Ishikawa (cell line): Measurements from ENCODE around the gene TM4SF5.

ENCODE experiments used
- CEBPB ChIP-seq: IDR thresholded peaks from 2 replicates; pipeline ENCODE4 v1.6.1; 2012
- CREB1 ChIP-seq: IDR thresholded peaks from 2 replicates; pipeline ENCODE4 v1.6.1; 2012; ENCODE audit warnings: low read depth
- EGR1 ChIP-seq: IDR thresholded peaks from 2 replicates; pipeline ENCODE4 v1.6.1; 2012
- EP300 ChIP-seq: IDR thresholded peaks from 2 replicates; pipeline ENCODE4 v1.6.1; 2012; ENCODE audit warnings: borderline replicate concordance
- FOXM1 ChIP-seq: IDR thresholded peaks from 2 replicates; pipeline ENCODE4 v1.6.1; 2012; ENCODE audit warnings: low read depth, borderline replicate concordance
- NFIC ChIP-seq: IDR thresholded peaks from 2 replicates; pipeline ENCODE4 v1.6.1; 2012
- RAD21 ChIP-seq: IDR thresholded peaks from 2 replicates; pipeline ENCODE4 v1.6.1; 2012; ENCODE audit warnings: low read depth
- TAF1 ChIP-seq: IDR thresholded peaks from 2 replicates; pipeline ENCODE4 v1.6.1; 2012; ENCODE audit warnings: low read depth, mild to moderate bottlenecking
- TCF12 ChIP-seq: IDR thresholded peaks from 2 replicates; pipeline ENCODE4 v1.6.1; 2012; ENCODE audit warnings: low read depth
- TEAD4 ChIP-seq: IDR thresholded peaks from 2 replicates; pipeline ENCODE4 v1.6.1; 2012
- YY1 ChIP-seq: IDR thresholded peaks from 2 replicates; pipeline ENCODE4 v1.6.1; 2012; ENCODE audit warnings: low read depth
- ZBTB7A ChIP-seq: IDR thresholded peaks from 2 replicates; pipeline ENCODE4 v1.6.1; 2012; ENCODE audit warnings: low read depth
- TF ChIP-seq, protein P1 (sequence below): IDR thresholded peaks from 2 replicates; pipeline ENCODE4 v1.6.1; 2012; ENCODE audit warnings: low read depth, mild to moderate bottlenecking
- TF ChIP-seq, protein P2 (sequence below): IDR thresholded peaks from 2 replicates; pipeline ENCODE4 v1.6.1; 2012
- TF ChIP-seq, protein P3 (sequence below): IDR thresholded peaks from 2 replicates; pipeline ENCODE4 v1.6.1; 2012

Gene TM4SF5, protein sequence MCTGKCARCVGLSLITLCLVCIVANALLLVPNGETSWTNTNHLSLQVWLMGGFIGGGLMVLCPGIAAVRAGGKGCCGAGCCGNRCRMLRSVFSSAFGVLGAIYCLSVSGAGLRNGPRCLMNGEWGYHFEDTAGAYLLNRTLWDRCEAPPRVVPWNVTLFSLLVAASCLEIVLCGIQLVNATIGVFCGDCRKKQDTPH

DNA sequence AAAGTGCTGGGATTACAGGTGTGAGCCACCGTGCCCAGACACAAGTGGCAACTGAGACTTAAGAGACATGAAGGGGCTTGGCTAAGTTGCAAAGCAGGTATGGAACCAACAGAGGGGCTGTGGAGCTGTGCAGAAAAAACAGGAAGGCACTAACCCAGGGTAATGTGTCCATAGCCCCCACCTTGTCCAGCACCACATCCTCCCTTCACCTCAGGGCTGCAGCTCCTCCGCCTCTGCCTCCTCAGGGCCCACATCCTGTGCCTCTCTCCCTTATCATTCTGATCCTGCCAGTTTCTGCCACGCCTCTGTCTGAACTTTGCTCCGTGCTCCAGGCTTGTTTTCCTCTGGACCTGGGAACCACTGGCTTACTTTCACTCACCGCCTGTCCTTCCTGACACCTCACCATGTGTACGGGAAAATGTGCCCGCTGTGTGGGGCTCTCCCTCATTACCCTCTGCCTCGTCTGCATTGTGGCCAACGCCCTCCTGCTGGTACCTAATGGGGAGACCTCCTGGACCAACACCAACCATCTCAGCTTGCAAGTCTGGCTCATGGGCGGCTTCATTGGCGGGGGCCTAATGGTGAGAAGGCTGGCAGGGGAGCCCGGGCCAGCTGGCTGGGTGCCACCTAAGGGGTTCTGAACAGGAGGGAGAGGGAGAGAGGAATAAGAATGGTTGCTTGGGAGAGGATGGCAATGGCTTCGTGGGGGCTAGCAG lies at the start of gene TM4SF5:
Gene TM4SF5, plus strand, starts transcription at position 368 of the 716 bp plus-strand sequence. Its CDS starts 37 bp downstream, at position 405.
- no peak for TF ChIP-seq FOXM1
- TF ChIP-seq NFIC, result peak; percentile 30; the same call in 1 of the 2 replicates

DNA sequence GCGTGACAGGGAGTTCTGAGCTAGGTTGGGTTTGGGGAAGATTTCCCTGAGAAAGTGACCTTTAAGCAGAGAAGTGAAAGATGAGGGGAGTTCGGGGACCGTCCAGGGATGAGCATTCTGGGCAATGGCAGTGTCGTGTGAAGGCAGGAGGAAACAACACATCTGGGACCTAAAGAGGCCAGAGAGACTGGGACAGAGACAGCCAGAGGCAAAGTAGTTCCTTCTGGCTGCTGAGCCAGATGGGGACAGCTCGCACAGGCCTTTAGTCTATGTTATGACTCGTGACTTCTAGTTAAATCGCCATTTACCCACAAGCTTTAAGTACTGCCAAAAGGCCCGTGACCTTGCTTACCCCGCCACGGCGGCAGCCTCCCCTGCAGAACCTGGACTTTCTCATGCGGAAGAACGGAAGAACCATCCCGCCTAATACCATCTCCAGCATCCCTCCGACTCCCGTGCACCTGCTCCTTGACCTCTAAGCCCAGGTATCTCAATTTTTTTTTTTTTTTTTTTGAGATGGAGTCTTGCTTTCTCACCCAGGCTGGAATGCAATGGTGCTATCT lies 48.9 kb upstream of the TM4SF5 start:
- no peak for TF ChIP-seq CREB1
- no peak for TF ChIP-seq NFIC
- TF ChIP-seq TEAD4, result no peak
- no peak for TF ChIP-seq EGR1
- TF ChIP-seq CEBPB, result no peak
- no peak for TF ChIP-seq FOXM1
- TF ChIP-seq YY1, result no peak
- TF ChIP-seq, protein P1, sequence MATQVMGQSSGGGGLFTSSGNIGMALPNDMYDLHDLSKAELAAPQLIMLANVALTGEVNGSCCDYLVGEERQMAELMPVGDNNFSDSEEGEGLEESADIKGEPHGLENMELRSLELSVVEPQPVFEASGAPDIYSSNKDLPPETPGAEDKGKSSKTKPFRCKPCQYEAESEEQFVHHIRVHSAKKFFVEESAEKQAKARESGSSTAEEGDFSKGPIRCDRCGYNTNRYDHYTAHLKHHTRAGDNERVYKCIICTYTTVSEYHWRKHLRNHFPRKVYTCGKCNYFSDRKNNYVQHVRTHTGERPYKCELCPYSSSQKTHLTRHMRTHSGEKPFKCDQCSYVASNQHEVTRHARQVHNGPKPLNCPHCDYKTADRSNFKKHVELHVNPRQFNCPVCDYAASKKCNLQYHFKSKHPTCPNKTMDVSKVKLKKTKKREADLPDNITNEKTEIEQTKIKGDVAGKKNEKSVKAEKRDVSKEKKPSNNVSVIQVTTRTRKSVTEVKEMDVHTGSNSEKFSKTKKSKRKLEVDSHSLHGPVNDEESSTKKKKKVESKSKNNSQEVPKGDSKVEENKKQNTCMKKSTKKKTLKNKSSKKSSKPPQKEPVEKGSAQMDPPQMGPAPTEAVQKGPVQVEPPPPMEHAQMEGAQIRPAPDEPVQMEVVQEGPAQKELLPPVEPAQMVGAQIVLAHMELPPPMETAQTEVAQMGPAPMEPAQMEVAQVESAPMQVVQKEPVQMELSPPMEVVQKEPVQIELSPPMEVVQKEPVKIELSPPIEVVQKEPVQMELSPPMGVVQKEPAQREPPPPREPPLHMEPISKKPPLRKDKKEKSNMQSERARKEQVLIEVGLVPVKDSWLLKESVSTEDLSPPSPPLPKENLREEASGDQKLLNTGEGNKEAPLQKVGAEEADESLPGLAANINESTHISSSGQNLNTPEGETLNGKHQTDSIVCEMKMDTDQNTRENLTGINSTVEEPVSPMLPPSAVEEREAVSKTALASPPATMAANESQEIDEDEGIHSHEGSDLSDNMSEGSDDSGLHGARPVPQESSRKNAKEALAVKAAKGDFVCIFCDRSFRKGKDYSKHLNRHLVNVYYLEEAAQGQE, result no peak
- TF ChIP-seq TAF1, result no peak

DNA sequence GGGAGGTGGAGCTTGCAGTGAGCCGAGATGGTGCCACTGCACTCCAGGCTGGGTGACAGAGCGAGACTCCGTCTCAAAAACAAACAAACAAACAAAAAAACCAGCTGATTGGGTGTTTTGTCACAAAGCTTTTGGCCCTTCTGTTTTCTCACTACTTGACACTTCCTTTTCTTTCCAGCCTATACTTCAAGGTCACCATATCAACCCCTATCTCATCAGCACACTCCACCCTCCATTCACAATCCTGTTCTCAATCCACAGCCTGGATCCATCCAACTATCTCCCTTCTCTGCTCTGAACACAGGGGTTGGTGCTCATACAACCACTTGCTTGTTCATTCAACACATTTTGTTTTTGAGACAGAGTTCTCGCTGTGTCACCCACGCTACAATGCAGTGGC lies 47.0 kb upstream of the TM4SF5 start:
- TF ChIP-seq EP300 (no peak), CREB1 (no peak), ZBTB7A (no peak), YY1 (no peak), EGR1 (no peak), TEAD4 (no peak), FOXM1 (no peak)

DNA sequence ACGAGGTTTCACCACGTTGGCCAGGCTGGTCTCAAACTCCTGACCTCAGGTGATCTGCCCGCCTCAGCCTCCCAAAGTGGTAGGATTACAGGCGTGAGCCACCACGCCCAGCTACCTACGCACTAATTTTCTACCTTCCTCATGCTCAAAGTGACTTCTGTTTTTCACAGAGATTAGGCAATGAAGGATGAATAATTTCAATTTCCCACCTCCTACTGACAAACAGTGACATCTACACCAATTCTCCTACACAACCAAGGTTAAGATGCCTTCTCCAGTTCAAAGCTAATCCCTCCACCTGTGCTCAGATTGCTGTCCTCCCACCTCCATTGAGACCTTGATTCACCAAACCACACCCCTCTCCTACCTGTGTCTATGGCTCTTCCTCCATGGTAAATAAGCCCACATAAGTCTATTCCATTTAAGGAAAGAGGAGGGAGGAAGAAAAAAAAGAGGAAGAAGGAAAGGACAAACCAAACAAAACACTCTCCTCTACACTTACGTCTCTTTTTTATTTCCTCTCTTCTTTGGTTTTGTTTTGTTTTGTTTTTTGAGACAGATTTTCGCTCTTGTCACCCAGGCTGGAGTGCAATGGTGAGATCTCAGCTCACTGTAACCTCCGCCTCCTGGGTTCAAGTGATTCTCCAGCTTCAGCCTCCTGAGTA lies 45.9 kb upstream of the TM4SF5 start:
- no peak for TF ChIP-seq NFIC
- no peak for TF ChIP-seq CREB1
- TF ChIP-seq YY1, result no peak
- TF ChIP-seq, protein P2, sequence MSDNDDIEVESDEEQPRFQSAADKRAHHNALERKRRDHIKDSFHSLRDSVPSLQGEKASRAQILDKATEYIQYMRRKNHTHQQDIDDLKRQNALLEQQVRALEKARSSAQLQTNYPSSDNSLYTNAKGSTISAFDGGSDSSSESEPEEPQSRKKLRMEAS, result no peak
- no peak for TF ChIP-seq ZBTB7A
- TF ChIP-seq, protein P1, result no peak
- no peak for TF ChIP-seq FOXM1
- no peak for TF ChIP-seq CEBPB
- TF ChIP-seq, protein P3, sequence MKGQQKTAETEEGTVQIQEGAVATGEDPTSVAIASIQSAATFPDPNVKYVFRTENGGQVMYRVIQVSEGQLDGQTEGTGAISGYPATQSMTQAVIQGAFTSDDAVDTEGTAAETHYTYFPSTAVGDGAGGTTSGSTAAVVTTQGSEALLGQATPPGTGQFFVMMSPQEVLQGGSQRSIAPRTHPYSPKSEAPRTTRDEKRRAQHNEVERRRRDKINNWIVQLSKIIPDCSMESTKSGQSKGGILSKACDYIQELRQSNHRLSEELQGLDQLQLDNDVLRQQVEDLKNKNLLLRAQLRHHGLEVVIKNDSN, result no peak
- no peak for TF ChIP-seq EGR1
- no peak for TF ChIP-seq TEAD4
- no peak for TF ChIP-seq TAF1
- no peak for TF ChIP-seq RAD21
- TF ChIP-seq EP300, result no peak
- TF ChIP-seq TCF12, result no peak

DNA sequence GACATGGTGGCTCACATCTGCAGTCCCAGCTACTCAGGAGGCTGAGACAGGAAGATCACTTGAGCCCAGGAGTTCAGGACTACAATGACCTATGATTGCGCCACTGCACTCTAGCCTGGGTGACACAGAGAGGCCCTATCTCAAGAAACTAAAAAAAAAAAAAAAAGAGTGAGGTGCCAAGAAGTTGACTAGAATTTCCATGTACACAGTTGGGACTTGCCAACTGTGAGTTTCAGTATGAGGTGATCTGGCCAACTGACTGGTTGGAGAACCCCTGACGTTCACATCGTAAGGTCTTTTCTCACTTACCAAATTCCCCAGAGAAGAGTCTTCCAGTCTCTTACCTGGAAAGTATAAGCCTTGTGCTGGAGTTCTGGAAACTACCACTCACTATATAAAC lies 43.6 kb upstream of the TM4SF5 start:
- TF ChIP-seq ZBTB7A, result no peak
- TF ChIP-seq FOXM1, result no peak
- TF ChIP-seq TAF1, result no peak

DNA sequence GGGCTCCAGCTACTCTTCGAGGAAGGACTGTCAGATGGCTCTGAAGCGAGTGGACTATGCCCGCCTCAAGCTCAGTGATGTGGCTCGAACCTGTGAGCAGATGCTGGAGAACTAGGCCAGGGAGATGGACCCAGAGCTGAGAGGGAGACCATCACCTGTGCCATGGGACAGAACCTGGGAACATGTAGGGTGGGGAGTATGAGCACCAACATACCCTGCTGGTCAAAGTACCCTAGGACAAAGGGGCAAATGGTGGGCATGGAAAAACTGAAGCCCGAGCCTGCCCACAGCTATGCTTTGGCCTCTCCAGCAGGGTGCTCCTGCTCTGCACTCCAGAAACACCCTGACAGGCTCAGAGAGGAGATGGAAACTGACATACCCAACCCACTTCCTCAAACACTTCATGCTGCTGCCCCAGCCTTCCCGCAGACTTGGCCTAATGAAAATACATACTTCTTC lies 38.6 kb upstream of the TM4SF5 start:
- TF ChIP-seq NFIC (no peak), EP300 (no peak), CREB1 (no peak), RAD21 (no peak), TCF12 (no peak), FOXM1 (no peak), CEBPB (no peak), TAF1 (no peak), TEAD4 (no peak), EGR1 (no peak)
- TF ChIP-seq, protein P3, result no peak
- TF ChIP-seq, protein P1, result no peak
